Neuronal stem cell (in vitro differentiated cells): ENCODE measurements around the gene SEPTIN5.

Experiments
- DNase-seq: peaks from one replicate; pipeline ENCODE4 v3.0.0-alpha.2; 2013; ENCODE audit warnings: low spot score
- H2AFZ ChIP-seq: one replicate; pipeline ENCODE4 v1.6.1; 2013; ENCODE audit warnings: mild to moderate bottlenecking, low read length, inconsistent platforms
- H2AK5ac ChIP-seq: 2 replicates; pipeline ENCODE4 v1.6.1; 2013; ENCODE audit warnings: low read depth, mild to moderate bottlenecking, inconsistent platforms, low read length, moderate library complexity, mixed read lengths
- H2BK120ac ChIP-seq: 2 replicates; pipeline ENCODE4 v1.6.1; 2013; ENCODE audit warnings: low read depth, mild to moderate bottlenecking, inconsistent platforms, low read length, moderate library complexity, mixed read lengths
- H2BK12ac ChIP-seq: one replicate; pipeline ENCODE4 v1.6.1; 2013; ENCODE audit warnings: low read length, inconsistent platforms
- H2BK15ac ChIP-seq: 2 replicates; pipeline ENCODE4 v1.6.1; 2013; ENCODE audit warnings: mild to moderate bottlenecking, low read length, inconsistent platforms, mixed read lengths
- H2BK5ac ChIP-seq: one replicate; pipeline ENCODE4 v1.6.1; 2013; ENCODE audit warnings: inconsistent platforms, mild to moderate bottlenecking, low read length, moderate library complexity
- H3K14ac ChIP-seq: one replicate; pipeline ENCODE4 v1.6.1; 2013; ENCODE audit warnings: low read length, inconsistent platforms
- H3K18ac ChIP-seq: 2 replicates; pipeline ENCODE4 v1.6.1; 2013; ENCODE audit warnings: low read length, inconsistent platforms
- H3K23ac ChIP-seq: 2 replicates; pipeline ENCODE4 v1.6.1; 2013; ENCODE audit warnings: low read depth, mild to moderate bottlenecking, mixed read lengths, low read length, inconsistent platforms; ENCODE audit not compliant: poor library complexity
- H3K27ac ChIP-seq: replicated peaks from 3 replicates; pipeline ENCODE4 v1.5.1; 2013; ENCODE audit warnings: low read length, inconsistent platforms
- H3K27me3 ChIP-seq, 3 experiments: 2 replicates each; pipeline ENCODE4 v1.6.1; 2013; ENCODE audit warnings: low read length in 3 of 3, mild to moderate bottlenecking in 2 of 3, inconsistent platforms in 1 of 3, low read depth in 1 of 3, mixed read lengths in 1 of 3, moderate library complexity in 1 of 3; ENCODE audit not compliant: control insufficient read depth in 3 of 3, insufficient read depth in 3 of 3
- H3K36me3 ChIP-seq, 2 donors: replicated peaks in 1 of 2; 2 replicates each; pipeline ENCODE4 v1.6.1; 2013; ENCODE audit warnings: low read length in 2 of 2; ENCODE audit not compliant: control insufficient read depth in 2 of 2, insufficient read depth in 2 of 2
- H3K4ac ChIP-seq: 2 replicates; pipeline ENCODE4 v1.6.1; 2013; ENCODE audit warnings: inconsistent platforms, mild to moderate bottlenecking, low read length, moderate library complexity
- H3K4me1 ChIP-seq, 2 donors: 1 replicate in 1 of 2; 2 replicates in 1 of 2; pipeline ENCODE4 v1.6.1; 2013; ENCODE audit warnings: low read length in 2 of 2, low read depth in 1 of 2; ENCODE audit not compliant: control insufficient read depth in 2 of 2, insufficient read depth in 1 of 2
- H3K4me2 ChIP-seq: one replicate; pipeline ENCODE4 v1.6.1; 2013; ENCODE audit warnings: mild to moderate bottlenecking, low read length, inconsistent platforms; ENCODE audit not compliant: insufficient read depth, poor library complexity, severe bottlenecking
- H3K4me3 ChIP-seq, 2 donors: 2 replicates each; pipeline ENCODE4 v1.5.1; 2013; ENCODE audit warnings: low read length in 2 of 2, mild to moderate bottlenecking in 2 of 2, inconsistent platforms in 1 of 2, moderate library complexity in 1 of 2
- H3K79me1 ChIP-seq: one replicate; pipeline ENCODE4 v1.6.1; 2013; ENCODE audit warnings: low read depth, mild to moderate bottlenecking, inconsistent platforms, low read length, moderate library complexity
- H3K9ac ChIP-seq: one replicate; pipeline ENCODE4 v1.6.1; 2013; ENCODE audit warnings: mild to moderate bottlenecking, low read depth, low read length, inconsistent platforms; ENCODE audit not compliant: poor library complexity
- H3K9me3 ChIP-seq, 2 donors: replicated peaks in 1 of 2; 2 replicates each; pipeline versions ENCODE3 to v1.6.1; 2013; ENCODE audit warnings: low read length in 2 of 2, mild to moderate bottlenecking in 2 of 2, inconsistent platforms in 1 of 2, low read depth in 1 of 2, mixed read lengths in 1 of 2, moderate library complexity in 1 of 2; ENCODE audit not compliant: control insufficient read depth in 2 of 2, insufficient read depth in 1 of 2
- H4K8ac ChIP-seq: one replicate; pipeline ENCODE4 v1.6.1; 2013; ENCODE audit warnings: low read depth, mild to moderate bottlenecking, inconsistent platforms, low read length, moderate library complexity
- H4K91ac ChIP-seq: one replicate; pipeline ENCODE4 v1.6.1; 2013; ENCODE audit warnings: low read length, low read depth, mild to moderate bottlenecking, inconsistent platforms; ENCODE audit not compliant: poor library complexity
- WGBS, 2 donors: extraction: QIAGEN DNeasy Blood & Tissue Kit; methylation state at CpG; one replicate each; pipeline ENCODE4 v1.1.7; 2013; ENCODE audit warnings: missing lambda C conversion rate in 2 of 2, mixed read lengths in 1 of 2; ENCODE audit not compliant: insufficient read length in 2 of 2, insufficient replicate concordance in 1 of 2; ENCODE audit errors: extremely low coverage in 2 of 2; 5-methylcytosine and 5-hydroxymethylcytosine counted together

The SEPTIN5 gene

DNA sequence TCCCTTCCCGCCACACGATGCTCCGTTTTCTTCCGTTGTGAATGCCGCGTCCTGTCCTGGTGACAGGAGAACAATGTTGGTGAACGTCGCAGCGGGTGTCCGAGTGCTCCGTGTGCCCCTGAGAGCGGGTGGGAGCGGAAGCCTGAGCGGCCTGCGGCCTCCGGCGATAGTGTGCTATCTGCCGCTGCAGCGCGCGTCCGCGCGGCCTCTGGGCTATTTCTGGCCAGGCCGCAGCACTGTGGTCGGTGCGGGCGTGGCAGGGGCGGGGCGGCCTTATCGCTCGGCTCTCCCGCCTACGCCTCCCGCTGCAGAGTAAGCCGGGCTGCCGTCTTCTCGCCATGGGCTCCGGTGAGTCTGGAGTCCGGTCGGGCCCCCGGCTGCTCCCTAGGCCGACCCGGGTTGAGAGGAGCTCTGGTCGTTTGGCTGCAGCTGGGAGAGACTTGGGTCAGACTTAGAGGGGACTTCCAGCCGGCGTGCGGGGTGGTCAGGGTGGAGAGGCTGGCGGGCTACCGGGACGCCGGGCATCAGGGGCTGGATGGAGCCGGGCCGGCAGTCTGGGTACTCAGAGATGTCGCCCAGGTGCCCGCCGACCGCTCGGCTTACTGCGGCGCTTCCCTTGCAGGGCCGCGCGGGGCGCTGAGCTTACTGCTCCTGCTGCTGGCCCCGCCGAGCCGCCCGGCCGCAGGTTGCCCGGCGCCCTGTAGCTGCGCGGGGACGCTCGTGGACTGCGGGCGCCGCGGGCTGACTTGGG is 9.1 kb downstream of the SEPTIN5 start, which contains the start of gene GP1BB:
TSS of gene GP1BB (plus strand) at position 308 of the 751 bp plus-strand sequence. CDS start at position 339, 31 bp downstream.
- H4K8ac ChIP-seq, result no peak within 1 kb of the TSS
- peak within 1 kb of the TSS; percentile 39 to 77 for H3K4me3 ChIP-seq
- peak within 1 kb of the TSS; percentile 53 for H2BK5ac ChIP-seq
- peak within 1 kb of the TSS; percentile 97 for H3K14ac ChIP-seq
- peak within 1 kb of the TSS; percentile 97 for H3K18ac ChIP-seq
- WGBS, 2 donors, result no CpG with 5 or more reads among the region's 80 CpGs
- H3K27ac ChIP-seq, result no peak within 1 kb of the TSS
- H2AK5ac ChIP-seq, result peak within 1 kb of the TSS; percentile 97
- no peaks in the 10 kb centered on the region for H3K79me1 ChIP-seq
- H2BK12ac ChIP-seq, result peak within 1 kb of the TSS; percentile 90
- H3K27me3 ChIP-seq, result peaks cover 73 to 99% (median 96%) of the 10 kb centered on the region in 3 experiments
- peak within 1 kb of the TSS; percentile 95 for H2AFZ ChIP-seq
- peak within 1 kb of the TSS; percentile 56 for H2BK15ac ChIP-seq
- H3K9me3 ChIP-seq, result peaks cover 15 to 17% of the 10 kb centered on the region in 2 donors
- H3K4ac ChIP-seq, result peak within 1 kb of the TSS; percentile 27
- H3K9ac ChIP-seq, result peak within 1 kb of the TSS; percentile 94
- no peak for DNase-seq
- peak within 1 kb of the TSS; percentile 98 for H3K23ac ChIP-seq
- H4K91ac ChIP-seq, result no peak within 1 kb of the TSS
- peak within 1 kb of the TSS; percentile 80 for H3K4me2 ChIP-seq
- H3K4me1 ChIP-seq, result peaks cover 10 to 27% of the 10 kb centered on the region in 2 donors
- H2BK120ac ChIP-seq, result no peak within 1 kb of the TSS
- peaks cover 0 to 7% of the 10 kb centered on the region in 2 donors for H3K36me3 ChIP-seq

DNA sequence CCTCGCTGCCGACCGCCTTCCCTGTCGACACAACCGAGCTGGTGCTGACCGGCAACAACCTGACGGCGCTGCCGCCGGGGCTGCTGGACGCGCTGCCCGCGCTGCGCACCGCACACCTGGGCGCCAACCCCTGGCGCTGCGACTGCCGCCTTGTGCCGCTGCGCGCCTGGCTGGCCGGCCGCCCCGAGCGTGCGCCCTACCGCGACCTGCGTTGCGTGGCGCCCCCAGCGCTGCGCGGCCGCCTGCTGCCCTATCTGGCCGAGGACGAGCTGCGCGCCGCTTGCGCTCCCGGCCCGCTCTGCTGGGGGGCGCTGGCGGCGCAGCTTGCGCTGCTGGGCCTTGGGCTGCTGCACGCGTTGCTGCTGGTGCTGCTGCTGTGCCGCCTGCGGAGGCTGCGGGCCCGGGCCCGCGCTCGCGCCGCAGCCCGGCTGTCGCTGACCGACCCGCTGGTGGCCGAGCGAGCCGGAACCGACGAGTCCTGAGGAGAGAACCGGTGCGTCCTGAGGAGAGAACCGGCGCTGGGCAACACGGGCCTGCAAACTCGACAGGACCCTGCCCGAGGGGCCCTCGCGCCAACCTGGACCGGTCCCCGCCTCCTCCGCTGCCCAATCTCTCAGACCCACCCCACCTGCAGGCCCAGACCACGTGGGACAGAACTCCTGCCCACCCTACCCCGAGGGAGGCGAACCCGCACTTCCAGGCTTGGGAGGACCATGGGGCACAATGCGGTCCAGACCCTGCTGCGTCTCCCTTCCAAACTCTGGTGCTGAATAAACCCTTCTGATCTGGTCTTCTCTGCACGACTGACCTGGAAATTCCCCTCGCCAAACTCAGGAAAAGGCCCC is 9.9 kb downstream of the SEPTIN5 start:
- Histone ChIP-seq H3K4me2 (peak overlapping the region; percentile 80), H2BK5ac (no peak overlapping the region), H2AK5ac (peak overlapping the region; percentile 92), H3K23ac (peak overlapping the region; percentile 98), H3K9me3 (peaks cover 15 to 17% of the 10 kb centered on the region in 2 donors), H3K79me1 (no peaks in the 10 kb centered on the region), H3K18ac (peak overlapping the region; percentile 97), H4K91ac (no peak overlapping the region), H3K27ac (no peak overlapping the region), H3K9ac (peak overlapping the region; percentile 94), H3K36me3 (peaks cover 0 to 7% of the 10 kb centered on the region in 2 donors), H2BK120ac (no peak overlapping the region), H2BK15ac (peak overlapping the region; percentile 56), H3K14ac (peak overlapping the region; percentile 71), H3K4ac (peak overlapping the region; percentile 27), H3K27me3 (peaks cover 66 to 98% (median 98%) of the 10 kb centered on the region in 3 experiments), H3K4me1 (peaks cover 14 to 28% of the 10 kb centered on the region in 2 donors), H3K4me3 (peak overlapping the region; percentile 39 to 77), H2BK12ac (peak overlapping the region; percentile 90), H4K8ac (no peak overlapping the region), H2AFZ (peak overlapping the region; percentile 95)
- peak; percentile 67 for DNase-seq
- WGBS, 2 donors, result no CpG with 5 or more reads among the region's 89 CpGs

DNA sequence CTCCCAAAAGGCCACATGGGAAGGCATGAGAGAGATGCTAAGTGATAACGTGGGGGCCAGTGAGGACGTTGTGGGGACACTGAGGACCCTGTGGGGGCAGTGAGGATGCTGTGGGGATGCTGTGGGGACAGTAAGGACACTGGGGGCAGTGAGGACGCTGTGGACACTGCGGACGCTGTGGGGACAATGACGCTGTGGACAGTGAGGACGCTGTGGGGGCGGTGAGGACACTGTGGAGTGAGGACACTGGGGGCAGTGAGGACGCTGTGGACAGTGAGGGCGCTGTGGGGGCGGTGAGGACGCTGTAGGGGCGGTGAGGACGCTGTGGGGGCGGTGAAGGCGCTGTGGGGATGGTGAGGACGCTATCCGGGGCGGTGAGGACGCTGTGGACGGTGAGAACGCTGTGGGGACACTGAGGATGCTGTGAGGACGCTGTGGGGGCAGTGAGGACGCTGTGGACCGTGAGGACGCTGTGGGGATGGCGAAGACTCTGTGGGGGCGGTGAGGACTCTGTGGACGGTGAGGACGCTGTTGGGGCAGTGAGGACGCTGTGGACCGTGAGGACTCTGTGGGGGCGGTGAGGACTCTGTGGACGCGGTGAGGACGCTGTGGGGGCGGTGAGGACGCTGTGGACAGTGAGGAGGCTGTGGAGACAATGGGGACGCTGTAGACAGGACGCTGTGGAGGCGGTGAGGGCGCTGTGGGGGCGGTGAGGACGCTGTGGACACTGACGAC is 10.8 kb downstream of the SEPTIN5 start:
- WGBS, 2 donors, result no CpG with 5 or more reads among the region's 45 CpGs

More for the DNA sequence above, 10.8 kb downstream of the SEPTIN5 start:
- peak overlapping the region; percentile 98 for H3K23ac ChIP-seq
- H4K8ac ChIP-seq, result no peak overlapping the region
- H2BK5ac ChIP-seq, result no peak overlapping the region
- peaks cover 57 to 98% (median 92%) of the 10 kb centered on the region in 3 experiments for H3K27me3 ChIP-seq
- peak overlapping the region in 1 of 2 donors; percentile 51 for H3K4me3 ChIP-seq
- H2BK12ac ChIP-seq, result peak overlapping the region; percentile 2
- H2AFZ ChIP-seq, result no peak overlapping the region
- H3K4ac ChIP-seq, result peak overlapping the region; percentile 31
- H3K4me2 ChIP-seq, result no peak overlapping the region
- H3K9ac ChIP-seq, result peak overlapping the region; percentile 63
- peak overlapping the region; percentile 92 for H2AK5ac ChIP-seq
- peaks cover 0 to 5% of the 10 kb centered on the region in 2 donors for H3K36me3 ChIP-seq
- H2BK120ac ChIP-seq, result no peak overlapping the region
- peaks cover 8 to 10% of the 10 kb centered on the region in 2 donors for H3K9me3 ChIP-seq
- peak overlapping the region; percentile 24 for H3K18ac ChIP-seq
- H3K27ac ChIP-seq, result no peak overlapping the region
- H4K91ac ChIP-seq, result no peak overlapping the region
- no peaks in the 10 kb centered on the region for H3K79me1 ChIP-seq
- H3K4me1 ChIP-seq, result peaks cover 14 to 28% of the 10 kb centered on the region in 2 donors
- peak overlapping the region; percentile 19 for H2BK15ac ChIP-seq
- H3K14ac ChIP-seq, result peak overlapping the region; percentile 72
- DNase-seq, result no peak
